ENCODE results near the gene MYOF.
"Not testable (repeated sequence)": the region's sequence is repeated elsewhere in the genome, so short reads cannot be mapped to it uniquely, and the experiment has no call there.

The MYOF gene

GRCh38 chr10:93390306-93391090, 91.6 kb downstream of the MYOF start:
- DNase-seq (ENCODE audit: low spot score) = no peak

- DNase-seq (ENCODE audit: low spot score) = no peak
Measured at GRCh38 chr10:93386631-93387369, 95.3 kb downstream of the MYOF start.

DNA sequence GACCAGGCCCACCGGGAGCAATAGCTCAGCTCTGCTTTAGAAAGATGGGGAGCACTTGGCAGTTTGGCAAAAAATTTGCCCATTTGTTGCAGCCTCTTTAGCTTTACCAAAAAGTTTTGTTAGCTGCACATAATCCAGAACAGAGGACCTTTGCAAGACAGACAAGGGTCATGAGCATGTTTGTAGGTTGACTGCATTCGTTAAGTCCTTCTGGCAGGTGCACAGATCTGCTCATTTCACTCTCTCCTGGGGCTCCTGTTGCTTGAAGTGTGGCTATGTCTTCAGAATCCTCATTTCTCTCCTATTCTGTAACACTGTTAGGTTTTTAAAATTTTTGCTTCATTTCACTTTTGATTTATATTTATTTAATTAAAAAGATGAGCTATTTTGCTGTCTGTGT, 96.8 kb downstream of the MYOF start:
- DNase-seq (ENCODE audit: low spot score) = no peak

GRCh38 chr10:93384006-93384405, 98.1 kb downstream of the MYOF start:
- DNase-seq (ENCODE audit: low spot score) = no peak

- peak; percentile 76 for DNase-seq (ENCODE audit: low spot score)
Measured at GRCh38 chr10:93383562-93383981, 98.6 kb downstream of the MYOF start.

- peak; percentile 84 for DNase-seq (ENCODE audit: low spot score)
Measured at GRCh38 chr10:93379731-93380575, 102.2 kb downstream of the MYOF start.

- peak; percentile 36 for DNase-seq (ENCODE audit: low spot score)
Measured at GRCh38 chr10:93378997-93379730, 103.0 kb downstream of the MYOF start.

DNA sequence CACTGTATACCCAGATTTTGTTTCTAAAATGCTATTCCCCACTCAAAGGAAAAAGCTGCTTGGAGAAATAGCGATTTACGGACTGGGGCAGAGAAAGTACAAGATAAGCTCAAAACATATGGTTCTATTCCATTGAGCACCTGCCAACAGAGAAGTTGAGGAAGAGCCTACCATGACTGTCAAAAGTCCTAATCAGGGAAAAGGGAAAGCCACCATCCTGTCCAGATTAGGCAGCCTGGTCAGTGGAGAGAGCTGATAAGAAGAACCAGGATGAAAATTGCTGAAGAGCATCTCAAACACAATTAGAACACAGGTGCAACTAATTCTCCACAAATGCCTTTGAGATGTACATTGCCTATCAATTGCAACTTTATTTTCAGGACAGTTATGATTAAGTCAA, 104.1 kb downstream of the MYOF start:
- no peak for DNase-seq (ENCODE audit: low spot score)

- peak; percentile 81 for DNase-seq (ENCODE audit: low spot score)
Measured at GRCh38 chr10:93376372-93377293, 105.5 kb downstream of the MYOF start.

- no peak for DNase-seq (ENCODE audit: low spot score)
Measured at GRCh38 chr10:93370961-93371360, 111.2 kb downstream of the MYOF start.

DNA sequence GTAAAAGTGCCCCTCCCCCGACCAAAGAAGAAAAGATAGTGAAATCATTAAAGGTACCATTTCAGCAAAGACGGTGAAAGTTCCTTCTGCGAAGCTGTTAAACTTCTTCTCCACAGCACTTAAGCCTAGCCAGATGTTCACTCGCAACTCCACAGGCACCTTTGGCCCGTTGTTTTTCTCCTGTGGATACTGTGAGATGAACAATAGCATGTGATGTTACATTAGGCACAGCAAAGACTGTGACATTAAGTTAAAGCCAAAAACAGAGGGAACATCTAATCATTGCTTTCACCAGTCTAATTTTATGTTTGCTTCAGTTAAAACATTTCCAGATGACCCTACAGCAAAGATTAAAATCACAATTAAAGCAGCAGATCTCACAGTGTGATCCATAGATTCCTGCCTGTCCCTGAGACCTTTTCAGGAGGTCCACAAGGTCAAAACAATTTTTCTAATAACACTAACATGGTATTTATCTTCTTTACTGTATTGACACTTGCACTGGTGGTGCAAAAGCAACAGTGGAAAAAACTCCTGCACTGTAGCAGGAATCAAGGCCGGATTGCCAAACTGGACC, 112.5 kb downstream of the MYOF start:
- no peak for DNase-seq (ENCODE audit: low spot score)

DNA sequence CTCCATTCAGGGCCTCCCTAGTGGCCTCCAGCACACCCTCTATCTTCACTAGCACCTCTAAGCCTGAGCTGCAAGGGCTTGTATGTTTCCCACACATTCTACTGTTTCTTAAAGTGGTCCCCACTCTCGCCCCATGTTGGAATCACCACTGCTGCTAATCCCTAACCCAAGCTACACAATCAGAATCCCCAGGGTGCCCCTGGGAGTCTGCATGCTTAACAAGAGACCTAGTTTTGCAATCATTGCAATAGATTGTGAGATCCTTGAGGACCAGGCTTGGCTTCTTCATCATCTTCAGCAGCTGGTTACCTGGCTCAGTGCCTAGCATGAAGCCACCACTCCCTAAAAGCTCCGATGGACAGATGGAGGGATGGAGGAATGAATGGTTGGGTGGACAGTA, 113.9 kb downstream of the MYOF start:
- DNase-seq (ENCODE audit: low spot score) = no peak

DNA sequence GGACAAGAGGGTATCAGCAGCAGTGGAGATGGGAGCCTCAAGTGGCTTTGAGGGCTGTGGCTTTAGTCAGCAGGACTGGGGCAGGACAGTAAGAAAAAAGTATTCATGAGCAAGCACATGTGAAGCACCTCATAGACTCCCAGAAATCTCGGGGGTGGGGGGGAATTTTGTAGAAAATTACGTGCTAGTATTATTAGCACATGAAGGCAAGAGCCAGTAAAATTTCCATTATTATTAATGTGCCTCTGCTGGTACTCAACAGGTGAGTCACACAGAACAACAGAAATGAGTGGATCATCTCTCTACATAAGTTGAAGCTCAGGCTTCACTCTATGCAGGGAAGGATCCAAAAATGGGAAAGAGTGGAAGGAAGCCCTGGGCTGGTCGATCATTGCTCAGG, 114.5 kb downstream of the MYOF start:
- DNase-seq (ENCODE audit: low spot score) = no peak

DNA sequence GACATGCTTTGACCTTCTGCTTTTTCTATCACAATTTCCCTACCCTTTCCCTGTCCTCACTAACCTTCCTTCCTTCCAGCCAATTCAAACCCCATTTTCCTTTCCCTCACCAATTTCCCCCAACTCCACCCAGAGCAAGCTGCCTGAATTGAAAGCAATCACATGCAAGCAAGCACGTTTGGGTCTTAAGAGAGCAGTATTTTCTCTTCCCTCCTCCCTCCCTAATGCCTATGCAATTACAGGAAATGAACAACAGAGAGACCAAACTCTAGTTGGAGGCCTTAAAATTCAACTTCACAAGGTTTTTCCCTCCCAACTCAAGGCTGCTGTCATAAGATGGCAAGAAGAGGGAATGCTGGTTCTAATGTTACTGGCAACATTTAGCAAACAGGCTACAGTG, 117.2 kb downstream of the MYOF start:
- no peak for DNase-seq (ENCODE audit: low spot score)

GRCh38 chr10:93363891-93364648, 118.1 kb downstream of the MYOF start:
- no peak for DNase-seq (ENCODE audit: low spot score)

DNA sequence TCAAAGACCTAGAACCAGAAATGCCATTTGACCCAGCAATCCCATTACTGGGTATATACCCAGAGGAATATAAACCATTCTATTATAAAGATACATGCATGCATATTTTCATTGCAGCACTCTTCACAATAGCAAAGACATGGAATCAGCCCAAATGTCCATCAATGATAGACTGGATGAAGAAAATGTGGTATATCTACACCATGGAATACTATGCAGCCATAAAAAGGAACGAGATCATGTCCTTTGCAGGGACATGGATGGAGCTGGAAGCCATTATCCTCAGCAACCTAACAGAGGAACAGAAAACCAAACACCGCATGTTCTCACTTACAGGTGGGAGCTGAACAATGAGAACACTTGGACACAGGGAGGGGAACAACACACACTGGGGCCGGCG, 123.7 kb downstream of the MYOF start:
- not testable (repeated sequence) for DNase-seq (ENCODE audit: low spot score)

- DNase-seq (ENCODE audit: low spot score) = peak; percentile 48
Measured at GRCh38 chr10:93357680-93358079, 124.5 kb downstream of the MYOF start.

DNA sequence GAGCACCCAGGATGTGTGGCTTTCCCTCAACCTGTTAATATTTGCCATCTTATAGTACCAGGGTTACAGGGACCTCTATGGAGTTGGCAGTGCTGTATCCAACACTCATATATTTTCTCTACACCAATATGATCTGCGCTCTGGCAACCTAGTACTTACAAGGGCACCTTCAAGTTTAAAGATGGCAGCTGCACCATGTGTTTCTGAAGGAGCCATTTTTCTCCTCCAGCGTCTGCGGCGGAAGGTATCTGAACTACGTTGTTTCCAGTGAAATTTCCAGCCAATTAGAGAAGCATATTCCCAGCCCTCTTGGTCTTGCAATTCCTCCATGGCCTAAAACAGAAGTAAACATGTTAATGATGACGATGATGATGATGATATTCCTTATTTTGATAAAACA, 125.6 kb downstream of the MYOF start:
- DNase-seq (ENCODE audit: low spot score) = no peak

- peak; percentile 53 for DNase-seq (ENCODE audit: low spot score)
Measured at GRCh38 chr10:93352638-93353383, 129.3 kb downstream of the MYOF start.

Data from kidney capillary endothelial cell (primary cell).